NCI-H1105 (cell line): ENCODE data around the gene EXOC3.
A peak's percentile ranks its signal among the peaks of the same experiment; 100 is the strongest.

ENCODE experiments used
- DNase-seq: peaks from one replicate; lab custom pipeline; 2025; lab: John Stamatoyannopoulos, UW

The EXOC3 gene

GRCh38 chr5:457195-457961 lies 14.4 kb downstream of the EXOC3 start:
- DNase-seq, result no peak

GRCh38 chr5:458547-459353 lies 15.8 kb downstream of the EXOC3 start:
- no peak for DNase-seq

DNA sequence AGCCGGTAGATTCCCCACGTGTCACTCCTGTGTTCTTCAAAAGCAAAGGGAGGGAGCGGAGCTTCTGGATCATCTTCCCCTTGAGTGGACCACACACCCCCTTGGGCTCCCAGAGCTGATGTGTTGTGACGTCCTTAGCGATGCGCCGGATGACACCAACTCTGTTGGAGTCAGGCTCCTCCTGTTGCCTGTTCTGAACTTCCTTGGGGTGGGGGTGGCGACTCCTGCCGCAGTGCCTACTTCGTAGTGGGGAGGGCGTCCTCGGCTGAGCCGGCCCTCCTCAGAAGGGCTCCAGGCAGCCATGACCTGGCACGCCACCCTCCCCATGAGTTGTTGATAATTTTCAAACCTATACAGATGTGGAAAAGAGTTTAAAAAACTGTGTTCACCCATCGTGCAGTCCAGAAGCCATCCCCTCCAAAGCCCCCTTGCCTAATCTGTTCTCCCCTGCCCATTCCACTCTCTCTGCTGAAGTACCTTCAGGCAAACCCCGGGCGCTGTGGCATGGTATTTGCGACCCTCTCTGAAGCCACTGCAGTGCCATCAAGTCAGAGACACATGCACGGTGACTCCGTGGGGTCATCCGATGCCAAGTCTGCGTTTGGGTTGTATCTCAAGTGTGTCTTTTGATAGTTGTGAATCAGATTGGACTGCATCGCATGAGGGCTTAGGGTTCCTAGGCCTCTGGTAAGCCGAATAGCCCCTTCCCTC lies 16.7 kb downstream of the EXOC3 start:
- no peak for DNase-seq

DNA sequence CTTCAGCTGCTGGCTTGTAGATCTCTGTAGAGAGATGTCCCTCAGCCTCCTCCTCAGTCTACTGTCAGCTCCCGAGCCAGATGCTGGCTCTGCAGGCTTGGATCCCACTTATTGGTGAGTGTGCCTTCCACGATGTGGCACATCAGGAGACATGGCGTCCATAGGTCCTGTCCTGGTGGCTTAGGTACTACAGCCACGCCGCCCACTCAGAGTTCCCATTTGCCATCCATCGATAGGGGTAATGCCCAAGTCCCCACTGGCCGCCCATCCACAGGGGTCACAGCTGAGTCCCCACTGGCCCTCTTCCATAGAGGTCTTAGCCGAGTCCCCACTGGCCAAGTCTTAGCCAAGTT lies 17.3 kb downstream of the EXOC3 start:
- DNase-seq, result no peak

DNA sequence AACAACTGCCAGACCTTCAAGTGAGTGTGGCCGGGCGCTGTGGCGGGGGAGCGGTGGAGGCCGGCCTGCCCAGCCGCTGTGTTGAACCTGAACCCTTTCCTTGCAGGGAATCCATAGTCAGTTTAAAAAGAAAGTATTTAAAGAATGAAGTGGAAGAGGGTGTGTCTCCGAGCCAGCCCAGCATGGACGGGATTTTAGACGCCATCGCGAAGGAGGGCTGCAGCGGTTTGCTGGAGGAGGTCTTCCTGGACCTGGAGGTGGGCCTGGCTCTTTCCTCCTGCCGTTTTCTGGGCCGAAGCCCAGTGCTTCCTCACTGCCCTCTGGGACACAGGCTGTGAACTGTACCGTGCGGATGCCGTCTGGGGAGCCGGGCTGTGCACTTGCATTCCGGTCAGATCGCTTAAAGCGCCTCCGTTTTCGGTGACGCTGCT lies 19.1 kb downstream of the EXOC3 start:
- no peak for DNase-seq

- DNase-seq, result no peak
Measured at GRCh38 chr5:463301-463700, 20.3 kb downstream of the EXOC3 start.

DNA sequence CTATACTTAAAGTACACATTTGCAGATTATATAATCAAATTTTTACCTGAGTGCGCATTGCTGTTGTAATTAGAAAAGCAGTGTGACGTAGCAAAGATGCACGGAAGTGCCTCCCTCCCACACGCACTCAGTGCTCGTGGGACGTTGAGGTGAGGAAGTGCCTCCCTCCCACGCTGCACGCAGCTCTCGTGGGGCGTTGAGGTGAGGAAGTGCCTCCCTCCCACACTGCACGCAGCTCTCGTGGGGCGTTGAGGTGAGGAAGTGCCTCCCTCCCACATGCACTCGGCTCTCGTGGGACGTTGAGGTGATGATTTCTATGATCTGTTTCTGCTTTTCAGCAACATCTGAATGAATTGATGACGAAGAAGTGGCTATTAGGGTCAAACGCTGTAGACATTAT lies 21.0 kb downstream of the EXOC3 start:
- no peak for DNase-seq

DNA sequence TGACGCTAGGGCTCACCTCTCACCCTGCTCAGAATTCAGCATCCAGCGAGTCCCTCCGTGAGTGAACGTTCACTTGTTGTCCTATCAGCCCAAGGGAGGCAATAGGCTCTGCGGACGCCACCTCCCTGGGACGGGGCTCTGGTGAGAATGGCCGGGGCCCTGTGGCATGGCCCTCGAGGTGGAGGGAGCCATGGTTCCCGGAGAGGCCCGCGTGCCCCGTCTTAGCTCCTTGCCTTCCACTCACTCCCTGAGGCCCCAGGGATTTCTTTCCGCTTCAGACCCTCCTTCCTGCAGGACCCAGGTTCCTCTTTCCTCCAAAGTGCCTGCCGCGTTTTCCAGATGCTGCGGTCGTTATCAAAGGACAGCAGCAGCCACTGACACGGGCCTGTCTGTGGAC lies 21.5 kb downstream of the EXOC3 start:
- no peak for DNase-seq

DNA sequence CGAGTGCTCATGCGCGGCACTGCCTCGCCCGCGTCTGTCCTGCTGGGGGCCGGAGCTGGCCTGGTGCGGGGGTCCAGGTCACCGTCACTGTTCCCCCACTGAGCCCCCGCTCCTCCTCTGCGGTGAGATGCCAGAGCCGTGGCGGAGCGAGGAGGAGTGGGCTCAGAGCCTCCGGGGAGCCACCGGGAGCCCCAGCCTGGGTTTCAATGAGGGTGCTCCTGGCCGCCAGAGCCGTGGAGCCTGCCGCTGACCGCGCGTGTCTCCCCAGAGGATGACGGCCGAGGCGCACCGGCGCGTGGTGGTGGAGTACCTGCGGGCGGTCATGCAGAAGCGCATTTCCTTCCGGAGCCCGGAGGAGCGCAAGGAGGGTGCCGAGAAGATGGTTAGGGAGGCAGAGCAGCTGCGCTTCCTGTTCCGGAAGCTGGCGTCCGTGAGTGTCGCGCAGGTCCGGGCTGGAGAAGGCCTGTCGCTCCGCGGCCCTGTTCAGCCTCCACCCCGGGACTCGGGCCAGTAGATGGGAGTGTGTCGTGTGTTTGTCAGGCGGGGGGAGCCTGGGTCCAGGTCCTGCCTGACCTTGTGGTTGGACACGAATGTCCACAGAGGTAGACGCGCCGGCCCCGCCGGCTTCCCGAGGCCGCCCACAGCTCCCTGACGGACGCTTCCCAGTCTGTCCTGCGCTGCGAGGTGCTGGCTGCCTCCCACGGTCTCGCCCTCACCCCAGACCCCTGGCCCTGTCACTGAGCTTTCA lies 22.0 kb downstream of the EXOC3 start:
- DNase-seq, result no peak

DNA sequence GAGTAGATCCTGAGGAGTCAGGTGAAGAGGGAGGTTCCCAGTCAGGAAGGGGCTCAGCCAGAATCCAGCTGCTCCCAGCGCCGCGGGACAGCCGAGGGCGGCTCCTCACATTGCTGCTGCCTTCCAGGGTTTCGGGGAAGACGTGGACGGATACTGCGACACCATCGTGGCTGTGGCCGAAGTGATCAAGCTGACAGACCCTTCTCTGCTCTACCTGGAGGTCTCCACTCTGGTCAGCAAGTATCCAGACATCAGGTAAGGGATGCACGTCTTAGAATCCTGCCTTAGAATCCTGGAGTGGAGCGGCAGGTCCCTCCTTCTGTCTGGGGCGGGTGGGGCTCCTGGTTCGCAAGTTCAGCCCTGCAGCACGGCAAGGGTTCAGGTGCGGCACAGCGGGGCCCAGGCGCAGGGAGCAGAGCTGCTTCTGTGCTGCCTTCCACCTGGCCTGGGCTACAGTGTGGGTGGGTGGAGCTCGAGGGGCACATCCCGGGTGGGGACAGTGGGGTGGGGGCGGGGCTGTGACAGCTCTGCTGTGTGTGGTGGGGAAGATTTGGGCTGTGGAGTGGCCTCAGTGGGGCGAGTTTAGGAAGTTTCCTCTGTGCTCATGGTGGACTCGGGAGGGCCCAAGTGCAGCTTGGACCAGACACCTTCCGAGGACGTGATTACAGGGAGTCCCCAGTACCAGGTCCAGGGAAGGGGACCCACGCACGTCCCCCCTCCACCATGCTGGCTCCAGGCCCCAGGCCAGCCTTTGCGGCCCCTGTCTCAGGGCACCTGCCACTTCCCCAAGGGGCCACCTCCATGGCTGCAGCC lies 22.8 kb downstream of the EXOC3 start:
- DNase-seq, result no peak

DNA sequence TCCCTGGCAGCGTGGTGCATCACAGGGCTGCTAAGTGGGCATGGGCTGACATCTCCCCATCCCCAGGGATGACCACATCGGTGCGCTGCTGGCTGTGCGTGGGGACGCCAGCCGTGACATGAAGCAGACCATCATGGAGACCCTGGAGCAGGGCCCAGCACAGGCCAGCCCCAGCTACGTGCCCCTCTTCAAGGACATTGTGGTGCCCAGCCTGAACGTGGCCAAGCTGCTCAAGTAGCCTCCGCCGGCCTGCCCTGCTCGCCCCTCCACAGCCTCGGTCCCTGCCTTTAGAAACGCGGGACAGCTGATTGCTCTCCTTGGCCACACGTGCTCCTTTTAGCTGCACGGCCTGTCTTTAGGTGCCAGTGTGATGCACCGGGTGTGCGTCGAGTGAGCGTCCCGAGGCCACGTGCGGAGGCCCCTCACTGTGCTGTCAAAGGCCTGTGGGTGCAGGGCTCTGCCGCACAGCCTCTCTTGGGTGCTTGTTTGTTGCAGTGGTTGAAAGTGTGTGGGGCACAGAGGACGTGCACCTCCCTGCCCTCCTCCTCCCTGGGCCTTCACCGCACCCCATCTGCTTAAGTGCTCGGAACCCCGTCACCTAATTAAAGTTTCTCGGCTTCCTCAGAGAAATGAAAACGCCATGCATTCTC lies 23.8 kb downstream of the EXOC3 start:
- DNase-seq, result no peak

DNA sequence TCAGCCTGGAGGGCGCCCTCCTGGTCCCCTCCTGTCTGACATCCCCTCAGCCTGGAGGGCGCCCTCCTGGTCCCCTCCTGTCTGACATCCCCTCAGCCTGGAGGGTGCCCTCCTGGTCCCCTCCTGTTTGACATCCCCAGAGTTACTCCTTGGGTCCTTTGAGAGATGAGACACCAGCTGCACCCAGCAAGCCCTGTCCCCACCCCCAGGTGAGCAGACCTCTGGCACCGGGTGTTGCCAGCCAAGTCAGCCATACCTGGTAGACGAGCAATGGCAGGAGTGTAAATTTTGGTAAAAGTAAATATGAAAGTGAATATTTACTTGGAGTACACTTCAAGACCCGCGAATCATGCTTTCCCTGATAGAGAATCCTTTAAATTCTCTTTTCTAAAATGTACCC lies 25.4 kb downstream of the EXOC3 start:
- no peak for DNase-seq

GRCh38 chr5:469752-470483 lies 26.9 kb downstream of the EXOC3 start:
- DNase-seq, result no peak

DNA sequence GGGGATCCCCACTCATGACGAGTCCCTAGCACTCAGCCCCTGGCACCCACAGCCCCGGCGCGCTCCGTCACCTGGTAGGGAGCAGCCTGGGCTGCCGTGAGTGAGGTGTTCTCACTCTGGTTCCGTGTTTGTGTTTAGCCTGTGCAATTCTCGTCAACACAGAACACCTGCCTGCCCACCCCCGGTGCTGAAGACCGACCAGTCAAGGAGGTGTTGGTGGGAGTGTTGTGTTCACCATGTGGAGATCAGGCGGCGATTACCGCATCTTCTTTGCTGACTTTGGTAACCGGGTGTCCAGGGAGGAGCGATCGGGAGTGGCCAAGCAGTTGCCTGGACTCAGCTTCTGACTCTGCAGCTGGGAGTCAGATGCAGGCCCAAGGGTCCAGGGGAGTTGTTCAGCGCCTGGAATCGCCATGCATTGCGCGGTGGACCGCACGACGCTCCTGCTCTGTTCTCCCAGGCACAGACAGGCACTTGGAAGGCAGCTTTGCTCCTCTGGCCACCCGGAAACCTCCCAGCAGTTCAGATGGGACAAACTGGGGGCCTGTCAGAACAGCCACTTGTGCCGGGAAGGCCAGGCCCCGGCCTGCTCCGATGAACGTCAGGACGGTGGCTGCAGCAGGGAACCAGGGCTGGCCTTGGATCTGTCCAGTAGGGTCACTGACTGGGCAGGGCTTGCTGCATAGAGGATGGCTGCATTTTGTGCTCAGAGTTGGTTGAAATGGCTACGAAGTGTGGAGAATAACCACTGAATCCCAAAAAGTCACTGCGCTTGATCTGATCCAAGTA lies 28.2 kb downstream of the EXOC3 start:
- DNase-seq, result no peak

DNA sequence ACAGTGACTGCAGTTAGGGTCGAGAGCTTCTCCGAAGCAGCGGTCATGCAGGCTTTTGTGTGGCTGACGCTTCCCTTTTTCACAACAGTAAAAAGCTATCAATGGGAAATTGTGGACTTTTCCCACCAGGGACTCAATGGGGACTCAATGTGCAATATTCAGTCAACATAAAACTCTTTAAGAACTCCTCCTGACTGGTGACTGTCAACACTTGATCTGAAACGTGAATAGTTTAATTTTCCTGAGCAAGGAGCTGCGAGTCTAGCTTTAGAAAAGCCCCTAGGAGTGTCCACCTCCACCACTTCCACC lies 28.7 kb downstream of the EXOC3 start:
- DNase-seq, result no peak

- peak; percentile 45 for DNase-seq
Measured at GRCh38 chr5:472076-472655, 29.2 kb downstream of the EXOC3 start.

GRCh38 chr5:472656-473550 lies 29.9 kb downstream of the EXOC3 start:
- DNase-seq, result peak; percentile 88
